GM19467 (cell line): ENCODE results near the gene SBNO1.
A peak's percentile ranks its signal among the peaks of the same experiment; 100 is the strongest.
"Not testable (repeated sequence)": the region's sequence is repeated elsewhere in the genome, so short reads cannot be mapped to it uniquely, and the experiment has no call there.

Experiments
- ATAC-seq: cut with Tn5 transposase; IDR thresholded peaks from one replicate; pipeline ENCODE4 v1.9.1; 2021; ENCODE audit warnings: mild to moderate bottlenecking, moderate library complexity; ENCODE audit not compliant: unreplicated experiment

Gene SBNO1

DNA sequence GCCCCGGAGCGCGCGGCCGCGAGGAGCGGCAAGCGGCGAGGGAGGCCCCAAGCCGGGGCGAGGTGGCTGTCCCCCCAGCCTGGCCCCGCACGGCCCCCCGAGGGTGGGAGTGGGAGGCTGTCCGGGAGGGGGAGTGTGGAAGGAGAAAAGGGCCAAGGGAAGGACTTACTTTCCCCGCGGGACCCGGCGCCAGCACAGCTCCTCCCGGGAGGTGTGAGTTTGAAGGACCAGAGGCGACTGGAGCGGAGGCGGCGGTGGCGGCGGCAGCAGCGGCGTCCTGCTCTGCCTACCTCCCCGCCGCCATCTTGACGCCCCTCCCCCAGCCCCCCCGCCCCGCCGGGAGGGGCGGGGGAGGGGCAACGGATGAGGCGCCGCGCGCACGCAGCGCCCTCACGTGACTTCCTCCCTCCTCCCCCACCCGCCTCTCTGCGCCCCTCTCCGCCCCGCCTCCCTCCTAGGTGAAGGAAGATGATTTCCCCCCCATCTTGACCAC, at the start of gene SBNO1:
TSS of gene SBNO1 (minus strand) at position 316 of the 493 bp plus-strand sequence. CDS start 14,406 bp downstream, outside the sequence.
- ATAC-seq: peak; percentile 38

GRCh38 chr12:123410041-123410412, 45.4 kb upstream of the SBNO1 start:
- ATAC-seq: no peak

DNA sequence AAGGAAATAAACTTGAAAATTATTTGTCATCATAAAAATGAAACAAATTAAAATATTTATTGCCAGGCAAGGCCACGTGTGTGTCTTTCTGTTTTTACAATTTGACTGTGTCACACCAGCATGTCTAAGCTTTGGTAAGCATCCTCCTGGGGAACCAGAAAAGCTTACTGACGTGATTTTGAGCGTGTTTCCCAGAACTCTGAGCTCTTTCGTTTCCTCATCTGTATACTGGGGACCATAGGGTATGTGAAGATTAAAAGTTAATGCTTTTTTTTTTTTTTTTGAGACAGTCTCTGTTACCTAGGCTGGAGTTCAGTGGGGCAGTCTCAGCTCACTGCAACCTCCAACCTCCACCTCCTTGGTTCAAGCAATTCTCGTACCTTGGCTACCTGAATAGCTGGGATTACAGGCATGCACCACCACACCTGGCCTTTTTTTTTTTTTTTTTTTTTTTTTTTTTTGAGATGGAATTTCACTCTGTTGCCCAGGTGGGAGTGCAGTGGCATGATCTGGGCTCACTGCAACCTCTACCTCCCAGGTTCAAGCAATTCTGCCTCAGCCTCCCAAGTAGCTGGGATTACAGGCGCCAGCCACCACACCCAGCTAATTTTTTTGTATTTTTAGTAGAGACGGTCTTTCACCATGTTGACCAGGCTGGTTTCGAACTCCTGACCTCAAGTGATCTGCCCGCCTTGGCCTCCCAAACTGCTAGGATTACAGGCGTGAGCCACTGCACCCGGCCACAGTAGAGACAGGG, 44.8 kb upstream of the SBNO1 start:
- ATAC-seq: not testable (repeated sequence)

DNA sequence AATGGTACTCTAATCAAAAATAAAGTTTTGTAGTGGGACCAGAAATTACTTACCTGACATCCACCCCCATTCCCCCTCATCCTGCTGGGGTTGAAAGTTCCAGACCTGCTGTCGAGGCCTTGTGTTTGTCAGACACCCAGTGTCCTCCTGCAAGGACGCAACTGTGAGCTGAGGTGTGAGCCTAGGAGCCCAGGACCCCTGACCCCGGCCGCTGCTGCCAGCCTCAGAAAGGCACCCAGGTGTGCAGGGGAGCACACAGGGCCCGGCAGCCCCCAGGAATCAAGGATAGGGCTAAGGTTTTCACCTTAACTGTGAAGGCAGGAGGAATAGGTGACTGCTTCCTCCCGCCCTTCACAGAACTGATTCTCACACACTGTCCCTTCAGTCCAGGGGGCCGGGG, 44.0 kb upstream of the SBNO1 start:
- not testable (repeated sequence) for ATAC-seq

- ATAC-seq: not testable (repeated sequence)
Measured at GRCh38 chr12:123407934-123408333, 43.3 kb upstream of the SBNO1 start.

DNA sequence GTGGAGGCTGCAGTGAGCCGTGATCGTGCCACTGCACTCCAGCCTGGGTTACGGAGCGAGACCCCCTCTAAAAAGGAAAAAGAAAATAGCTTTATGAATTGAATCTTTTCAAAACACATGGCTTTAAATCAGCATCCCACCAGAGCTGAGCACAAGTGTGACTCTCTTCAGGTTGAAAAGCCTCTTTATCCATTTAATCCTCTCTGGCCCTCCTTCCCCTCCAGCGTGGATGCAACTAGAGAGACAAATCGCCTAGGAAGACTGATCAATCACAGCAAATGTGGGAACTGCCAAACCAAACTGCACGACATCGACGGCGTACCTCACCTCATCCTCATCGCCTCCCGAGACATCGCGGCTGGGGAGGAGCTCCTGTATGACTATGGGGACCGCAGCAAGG, 42.6 kb upstream of the SBNO1 start:
- ATAC-seq: not testable (repeated sequence)

GRCh38 chr12:123404581-123404980, 39.9 kb upstream of the SBNO1 start:
- ATAC-seq: no peak

GRCh38 chr12:123401753-123402683, 37.4 kb upstream of the SBNO1 start:
- ATAC-seq: no peak

DNA sequence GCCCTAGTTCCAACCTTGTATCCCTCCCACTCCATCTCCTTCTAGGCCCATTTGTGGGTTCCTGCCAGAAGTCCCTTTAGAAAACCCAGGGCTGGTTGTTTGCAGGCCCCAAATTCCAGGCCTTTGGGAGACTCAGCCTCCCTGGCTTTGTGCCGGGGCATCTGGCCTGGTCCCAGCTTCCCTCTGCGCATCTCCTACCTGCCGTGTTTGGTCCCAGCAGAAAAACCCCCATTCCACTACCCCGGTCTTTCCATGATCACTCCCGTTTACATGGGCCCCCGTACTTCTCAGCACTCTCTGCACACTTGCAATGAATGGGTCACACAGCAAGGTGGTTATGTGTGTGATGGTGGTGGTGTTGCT, 34.6 kb upstream of the SBNO1 start:
- ATAC-seq: no peak

- no peak for ATAC-seq
Measured at GRCh38 chr12:123398550-123399254, 34.1 kb upstream of the SBNO1 start.

DNA sequence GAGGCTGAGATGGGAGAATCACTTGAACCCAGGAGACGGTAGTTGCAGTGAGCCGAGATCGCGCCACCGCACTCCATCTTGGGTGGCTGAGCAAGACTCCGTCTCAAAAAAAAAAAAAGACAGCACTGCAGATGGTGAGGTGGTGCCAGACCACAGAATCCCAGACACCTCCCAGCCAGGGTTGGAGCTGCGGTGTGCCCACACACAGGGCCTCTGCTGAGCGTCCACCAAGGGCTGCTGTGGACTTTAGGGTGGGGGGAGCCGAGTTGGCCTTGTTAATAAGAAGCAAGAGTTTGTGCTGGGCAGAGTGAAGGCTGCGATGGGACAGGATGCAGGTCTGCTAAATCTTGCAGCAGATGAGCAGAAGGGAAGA, 33.5 kb upstream of the SBNO1 start:
- ATAC-seq: no peak

GRCh38 chr12:123397400-123397799, 32.8 kb upstream of the SBNO1 start:
- no peak for ATAC-seq

GRCh38 chr12:123396954-123397353, 32.3 kb upstream of the SBNO1 start:
- no peak for ATAC-seq

- ATAC-seq: no peak
Measured at GRCh38 chr12:123396543-123396942, 31.9 kb upstream of the SBNO1 start.

DNA sequence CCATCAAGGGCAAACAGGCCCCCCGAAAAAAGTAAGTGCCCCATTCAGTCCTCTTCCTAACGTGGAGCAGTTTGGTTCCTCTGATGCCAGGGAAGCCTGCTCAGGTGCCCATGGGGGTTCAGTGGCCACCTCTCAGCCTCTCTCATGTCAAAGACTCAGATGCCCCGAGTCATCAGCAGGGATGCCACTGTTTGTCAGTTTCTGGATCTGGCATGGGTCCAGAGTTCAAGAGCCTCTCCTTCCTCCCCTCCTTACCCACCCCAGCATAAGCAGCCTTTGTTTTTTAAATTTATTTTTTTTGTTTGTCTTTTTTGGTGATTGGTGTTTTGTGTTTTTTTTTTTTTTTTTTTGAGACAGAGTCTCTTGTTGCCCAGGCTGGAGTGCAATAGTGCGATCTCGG, 30.6 kb upstream of the SBNO1 start:
- no peak for ATAC-seq

- no peak for ATAC-seq
Measured at GRCh38 chr12:123393747-123394146, 29.1 kb upstream of the SBNO1 start.

DNA sequence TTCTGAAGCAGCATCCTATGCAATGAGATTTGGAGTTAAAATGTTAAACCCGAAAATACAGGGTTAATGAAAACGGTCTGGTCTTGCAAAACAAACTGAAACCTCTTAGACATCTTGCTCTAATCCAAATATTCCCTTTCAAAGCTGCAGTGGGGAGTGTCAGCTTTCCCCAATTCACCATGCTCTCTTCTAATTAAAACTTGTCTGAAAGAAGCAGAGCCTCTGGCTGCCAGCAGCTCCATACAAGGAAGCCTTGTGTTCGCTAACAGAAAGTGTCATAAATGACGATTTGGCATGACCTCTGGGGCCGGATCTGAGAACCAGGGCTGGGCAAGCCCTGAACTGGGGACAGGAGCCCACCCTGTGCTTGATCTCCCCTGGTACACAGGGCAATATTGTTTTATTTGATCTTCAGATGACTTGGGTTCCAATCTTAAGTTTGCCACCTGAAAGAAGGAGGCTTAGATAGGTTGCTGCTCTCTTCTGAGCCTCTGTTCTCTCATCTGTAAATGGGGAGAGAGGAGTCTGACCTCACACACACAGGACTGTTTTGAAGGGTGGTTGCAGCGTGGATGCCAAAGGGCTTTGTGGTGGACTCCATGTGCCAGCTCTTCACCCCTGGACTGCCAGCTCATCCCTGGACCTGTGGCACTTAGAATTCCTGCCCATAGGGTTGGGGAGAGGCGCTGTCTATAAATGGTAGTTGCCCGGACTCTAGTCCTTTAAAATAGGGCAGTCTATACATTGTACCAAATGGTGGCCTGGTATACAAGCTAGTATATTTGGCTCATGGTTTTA, 27.1 kb upstream of the SBNO1 start:
- ATAC-seq: no peak

GRCh38 chr12:123390498-123391426, 26.1 kb upstream of the SBNO1 start:
- ATAC-seq: no peak

GRCh38 chr12:123389560-123390351, 25.1 kb upstream of the SBNO1 start:
- ATAC-seq: no peak
